Measurements from ENCODE around the gene BAIAP2.
"Not testable (repeated sequence)": the region's sequence is repeated elsewhere in the genome, so short reads cannot be mapped to it uniquely, and the experiment has no call there.

Gene BAIAP2

DNA sequence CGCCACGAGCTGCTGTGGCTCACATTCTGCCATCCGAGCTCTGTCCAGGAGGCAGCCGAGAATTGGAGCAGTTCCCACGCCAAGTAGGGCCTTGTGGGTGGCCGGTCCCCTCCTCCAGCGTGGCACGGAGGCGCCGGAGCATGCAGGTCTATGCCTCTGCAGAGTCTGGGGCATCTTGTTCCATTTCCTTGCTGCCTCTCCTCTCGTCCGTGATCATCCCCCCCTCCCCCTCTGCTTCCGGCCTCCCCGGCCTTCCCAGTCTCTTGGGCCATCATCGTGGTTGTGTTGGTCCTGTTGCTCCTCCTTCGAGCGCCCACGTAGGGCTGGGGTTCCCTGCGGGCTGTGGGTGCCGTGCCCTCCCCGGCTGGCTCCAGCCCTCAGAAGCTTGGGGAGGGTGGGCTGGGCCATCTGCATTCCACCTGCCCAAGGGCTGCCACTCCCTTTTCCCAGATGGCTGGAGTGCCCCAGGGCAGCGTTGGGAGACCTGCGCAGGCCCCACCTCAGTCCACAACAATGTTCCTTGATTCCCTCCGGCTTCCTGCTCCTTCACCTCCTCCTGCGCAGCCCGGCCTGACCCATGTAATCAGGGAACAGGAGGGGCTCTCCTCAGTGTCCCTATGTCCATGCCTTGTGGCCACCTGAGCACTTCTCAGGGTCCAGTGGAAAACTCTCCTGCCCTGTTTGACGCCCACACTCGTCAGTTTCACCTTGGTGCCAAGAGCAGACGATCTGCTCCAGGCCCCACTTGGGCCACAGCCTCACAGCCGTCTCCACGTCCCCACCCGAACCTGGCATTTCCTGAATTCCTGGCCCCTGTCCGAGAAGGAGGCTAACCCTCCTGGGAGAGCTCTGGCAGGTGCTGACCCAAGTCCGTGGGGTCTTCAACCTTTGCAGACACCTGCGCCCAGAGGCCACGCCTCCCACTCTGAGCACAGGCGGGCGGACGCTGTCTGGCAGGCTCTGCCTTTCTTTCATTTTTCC lies 37.1 kb downstream of the BAIAP2 start:
- no peak for DNase-seq

DNA sequence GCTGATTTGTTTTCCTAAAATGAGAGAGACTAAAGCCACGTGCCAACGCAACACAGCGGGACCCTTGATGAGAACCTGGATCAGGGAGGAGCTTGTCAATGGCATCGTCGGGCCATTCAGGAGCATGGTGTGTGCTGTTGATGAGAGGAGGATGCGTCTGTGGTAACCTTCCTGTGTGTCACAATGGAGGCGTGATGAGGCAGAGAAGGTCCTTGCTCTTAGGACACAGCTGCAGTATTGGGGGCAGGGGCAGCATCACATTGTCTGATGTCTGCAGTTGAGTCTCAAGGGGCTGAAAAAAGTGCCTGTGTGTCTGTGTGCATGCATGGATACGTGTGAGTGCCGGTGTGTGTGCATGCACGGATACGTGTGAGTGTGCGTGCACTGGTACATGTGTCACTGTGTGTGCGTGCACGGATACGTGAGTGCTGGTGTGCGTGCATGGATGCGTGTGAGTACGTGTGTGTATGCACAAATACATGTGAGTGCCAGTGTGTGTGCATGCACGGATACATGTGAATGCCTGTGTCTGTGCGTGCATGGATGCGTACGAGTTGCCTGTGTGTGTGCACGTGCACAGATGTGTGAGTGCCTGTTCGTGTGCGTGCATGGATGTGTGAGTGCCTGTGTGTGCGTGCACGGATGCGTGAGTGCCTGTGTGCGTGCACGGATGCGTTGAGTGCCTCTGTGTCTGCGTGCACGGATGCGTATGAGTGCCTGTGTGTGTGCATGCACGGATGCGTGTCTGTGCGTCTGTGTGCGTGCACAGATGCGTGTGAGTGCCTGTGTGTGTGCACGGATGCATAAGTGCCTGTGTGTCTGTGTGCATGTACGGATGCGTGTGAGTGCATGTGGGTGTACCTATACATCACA lies 39.3 kb downstream of the BAIAP2 start:
- no peak for DNase-seq

DNA sequence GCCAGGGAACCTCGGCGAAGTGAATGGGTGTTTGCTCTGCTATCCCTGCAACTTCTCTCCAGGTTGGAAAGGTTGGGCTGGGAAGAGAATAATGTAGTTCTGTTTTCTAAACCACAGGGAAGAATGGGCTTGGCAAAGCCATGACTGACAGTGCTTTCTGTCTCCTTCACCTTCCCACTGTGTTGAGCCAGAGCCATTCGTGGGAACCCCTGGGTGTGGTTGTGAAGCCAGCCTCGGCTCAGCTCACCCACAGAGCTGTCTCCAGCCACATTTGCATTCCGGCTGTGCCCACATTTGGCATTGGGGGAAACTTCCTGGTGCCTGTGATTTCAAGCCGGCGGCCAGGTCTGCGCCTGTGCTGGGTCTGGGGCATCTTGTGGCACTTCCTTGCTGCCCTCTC lies 39.9 kb downstream of the BAIAP2 start:
- DNase-seq, result no peak

DNA sequence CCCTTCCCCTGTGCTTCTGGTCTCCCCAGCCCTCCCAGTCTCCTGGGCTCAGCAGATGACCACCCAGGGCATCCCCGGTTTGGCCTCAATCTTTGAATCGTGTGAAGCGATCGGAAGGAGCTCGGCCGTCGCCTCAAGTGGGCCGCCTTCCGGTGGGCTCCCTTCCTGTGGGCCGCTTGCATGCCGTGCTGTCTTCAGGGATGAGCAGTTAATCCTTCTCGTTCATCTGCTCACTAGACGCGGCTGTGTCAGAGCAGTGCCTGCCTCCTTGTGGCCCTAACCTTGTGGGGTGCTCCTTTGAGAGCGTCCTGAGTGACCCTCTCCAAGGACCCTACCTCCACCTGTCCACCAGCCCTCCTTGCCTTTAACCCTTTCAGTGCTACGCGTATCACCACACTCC lies 40.4 kb downstream of the BAIAP2 start:
- DNase-seq, result no peak

DNA sequence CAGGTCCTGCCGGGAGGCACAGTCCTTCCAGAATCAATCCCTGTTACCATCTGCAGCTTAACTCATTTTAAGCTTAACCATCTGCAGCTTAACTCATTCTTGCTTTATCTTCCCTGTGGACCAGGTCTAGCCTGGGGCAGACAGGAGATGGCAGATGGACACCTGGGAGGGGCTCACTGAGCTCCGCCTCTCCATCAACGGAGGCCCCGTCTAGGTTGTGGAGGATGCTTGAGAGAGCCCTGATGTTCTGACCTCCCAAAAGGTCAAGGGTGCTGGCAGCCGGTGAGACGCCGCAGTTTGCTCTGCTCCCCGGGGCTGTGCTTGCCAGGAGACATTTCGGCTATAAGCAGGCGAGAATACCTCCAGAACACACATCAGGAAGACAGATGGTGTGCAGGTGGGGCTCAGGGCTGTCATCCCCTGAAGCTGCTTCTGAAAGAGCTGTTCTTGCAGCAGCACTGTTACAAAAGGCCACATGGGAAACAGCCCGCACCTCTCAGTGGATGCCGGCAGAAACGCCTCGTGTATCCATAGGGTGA lies 41.3 kb downstream of the BAIAP2 start:
- DNase-seq, result no peak

DNA sequence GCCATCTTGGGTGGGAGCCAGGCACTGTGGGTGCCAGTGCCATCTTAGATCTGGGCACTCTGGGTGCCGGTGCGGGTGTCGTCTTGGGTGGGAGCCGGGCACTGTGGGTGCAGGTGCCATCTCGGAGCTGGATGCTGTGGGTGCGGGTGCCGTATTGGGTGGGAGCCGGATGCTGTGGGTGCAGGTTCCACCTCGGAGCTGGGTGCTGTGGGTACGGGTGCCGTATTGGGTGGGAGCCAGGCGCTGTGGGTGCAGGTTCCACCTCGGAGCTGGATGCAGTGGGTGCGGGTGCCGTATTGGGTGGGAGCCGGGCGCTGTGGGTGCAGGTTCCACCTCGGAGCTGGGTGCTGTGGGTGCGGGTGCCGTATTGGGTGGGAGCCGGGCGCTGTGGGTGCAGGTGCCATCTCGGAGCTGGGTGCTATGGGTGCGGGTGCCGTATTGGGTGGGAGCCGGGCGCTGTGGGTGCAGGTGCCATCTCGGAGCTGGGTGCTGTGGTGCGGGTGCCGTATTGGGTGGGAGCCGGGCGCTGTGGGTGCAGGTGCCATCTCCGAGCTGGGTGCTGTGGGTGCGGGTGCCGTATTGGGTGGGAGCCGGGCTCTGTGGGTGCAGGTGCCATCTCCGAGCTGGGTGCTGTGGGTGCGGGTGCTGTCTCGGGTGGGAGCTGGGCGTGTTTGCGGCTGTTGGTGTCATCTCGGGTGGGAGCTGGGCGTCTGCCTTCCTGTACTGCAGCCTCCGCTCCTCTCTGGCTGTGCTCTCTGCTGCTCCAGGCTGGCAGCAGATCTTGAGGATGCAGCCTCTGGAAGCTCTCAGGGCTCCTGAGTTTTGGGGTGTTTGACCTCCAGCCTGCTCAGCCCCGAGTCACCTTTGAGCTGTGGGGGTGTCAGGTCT lies 43.3 kb downstream of the BAIAP2 start:
- DNase-seq, result not testable (repeated sequence)

DNA sequence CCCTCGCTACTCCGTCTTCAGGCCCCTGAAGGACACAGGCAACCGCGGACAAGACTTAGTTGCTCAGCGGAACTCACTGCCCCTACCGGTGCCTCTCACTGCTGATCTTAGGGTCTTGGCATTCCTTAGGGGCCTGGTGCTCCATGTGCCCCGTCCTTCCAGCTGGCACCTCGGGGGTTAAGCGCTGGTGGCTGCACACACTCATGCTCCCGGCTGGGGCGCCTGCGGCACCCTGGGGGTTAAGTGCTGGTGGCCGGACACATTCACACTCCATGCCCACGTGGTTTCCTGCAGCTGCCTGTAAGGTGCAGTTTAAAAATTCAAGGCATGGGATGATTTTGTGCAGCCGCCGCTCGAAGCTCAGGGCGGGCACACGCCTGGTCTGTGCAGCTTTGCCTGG lies 45.1 kb downstream of the BAIAP2 start:
- no peak for DNase-seq

DNA sequence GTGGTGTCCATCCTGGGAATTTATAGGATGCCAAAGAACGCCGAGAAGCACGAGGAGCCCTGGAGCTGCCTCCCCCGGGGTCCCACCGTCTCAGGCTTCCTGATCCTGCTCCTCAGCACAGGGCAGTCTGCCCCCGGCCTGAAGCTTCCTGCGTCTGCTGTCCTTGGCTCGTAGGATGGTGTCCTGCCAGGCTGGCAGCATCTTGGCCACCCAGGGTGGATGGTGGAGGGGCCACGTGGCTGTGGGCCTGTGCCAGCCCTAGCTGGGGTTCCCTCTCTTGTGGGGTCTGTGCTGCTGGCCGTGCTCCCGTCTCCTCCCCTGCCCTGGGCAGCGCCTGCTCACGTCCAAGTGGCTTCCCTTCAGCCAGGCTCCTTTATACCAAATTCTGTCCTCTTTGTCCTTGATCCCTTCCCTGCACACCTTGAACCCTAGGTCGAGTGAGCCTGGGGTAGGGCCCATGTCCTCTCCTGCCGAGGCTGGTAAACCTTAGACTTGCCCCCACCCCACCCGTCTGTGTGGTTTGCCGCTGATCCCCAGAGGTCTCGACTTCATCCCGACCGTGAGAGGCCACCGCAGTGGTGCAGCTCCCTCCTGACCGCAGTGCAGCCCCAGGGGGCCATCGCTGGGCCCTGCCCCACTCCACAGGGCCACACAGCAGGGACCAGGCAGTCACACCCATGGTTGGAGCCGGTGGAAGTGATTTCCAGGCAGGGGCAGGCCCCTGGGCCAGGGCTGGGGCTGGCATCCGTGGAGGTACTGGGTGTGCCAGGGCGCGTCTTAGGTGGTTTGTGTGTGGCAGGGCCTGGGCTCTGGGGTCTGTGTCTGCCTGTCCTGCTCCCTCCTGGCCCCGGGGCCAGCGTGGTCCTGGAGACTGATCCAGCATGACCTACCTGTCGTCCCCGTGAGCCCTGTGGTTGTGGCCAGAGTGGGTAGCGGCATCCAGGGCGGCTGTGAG lies 46.5 kb downstream of the BAIAP2 start:
- DNase-seq, result no peak

DNA sequence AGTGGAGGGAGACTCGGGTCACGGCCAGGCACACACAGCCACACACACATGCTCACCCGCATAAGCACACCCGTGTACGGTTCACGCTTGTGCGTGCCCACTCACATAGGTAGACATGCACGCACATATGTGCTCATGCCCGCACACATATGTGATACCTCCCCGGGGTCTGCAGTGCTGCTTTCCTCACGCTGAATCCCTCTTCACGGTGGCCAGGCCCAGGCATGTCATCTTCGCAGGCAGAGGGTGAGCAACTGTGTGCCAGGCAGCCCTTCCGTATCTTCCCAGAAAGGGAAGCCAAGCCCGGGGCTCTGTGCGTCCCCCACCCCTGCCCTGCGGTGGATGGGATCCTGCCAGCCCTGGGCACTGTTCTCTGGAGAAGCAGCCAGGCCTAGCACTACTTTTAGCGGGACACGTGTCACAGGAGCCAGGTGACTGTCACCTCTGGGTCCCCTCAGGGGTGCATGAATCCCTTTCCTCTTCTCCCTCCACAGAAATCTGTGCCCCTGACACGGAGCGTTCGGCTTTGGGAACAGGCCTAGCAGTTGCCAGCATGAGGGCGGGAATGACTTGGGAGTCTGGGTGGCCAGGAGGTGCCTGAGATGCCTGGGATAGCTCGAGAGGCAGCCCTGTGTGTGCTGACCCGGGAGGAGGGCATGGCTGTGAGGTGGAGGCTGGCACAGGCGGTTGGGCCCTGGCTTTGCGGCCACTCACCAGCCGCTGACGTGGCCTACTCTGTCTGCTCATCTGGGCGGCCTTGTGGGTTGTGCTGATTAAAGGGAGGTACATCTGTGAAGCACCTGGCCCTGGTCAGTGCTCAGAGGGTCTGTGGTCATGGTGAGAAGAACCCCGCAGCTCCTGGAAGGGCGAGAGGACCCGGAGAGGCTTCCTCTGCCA lies 47.5 kb downstream of the BAIAP2 start:
- DNase-seq, result no peak

DNA sequence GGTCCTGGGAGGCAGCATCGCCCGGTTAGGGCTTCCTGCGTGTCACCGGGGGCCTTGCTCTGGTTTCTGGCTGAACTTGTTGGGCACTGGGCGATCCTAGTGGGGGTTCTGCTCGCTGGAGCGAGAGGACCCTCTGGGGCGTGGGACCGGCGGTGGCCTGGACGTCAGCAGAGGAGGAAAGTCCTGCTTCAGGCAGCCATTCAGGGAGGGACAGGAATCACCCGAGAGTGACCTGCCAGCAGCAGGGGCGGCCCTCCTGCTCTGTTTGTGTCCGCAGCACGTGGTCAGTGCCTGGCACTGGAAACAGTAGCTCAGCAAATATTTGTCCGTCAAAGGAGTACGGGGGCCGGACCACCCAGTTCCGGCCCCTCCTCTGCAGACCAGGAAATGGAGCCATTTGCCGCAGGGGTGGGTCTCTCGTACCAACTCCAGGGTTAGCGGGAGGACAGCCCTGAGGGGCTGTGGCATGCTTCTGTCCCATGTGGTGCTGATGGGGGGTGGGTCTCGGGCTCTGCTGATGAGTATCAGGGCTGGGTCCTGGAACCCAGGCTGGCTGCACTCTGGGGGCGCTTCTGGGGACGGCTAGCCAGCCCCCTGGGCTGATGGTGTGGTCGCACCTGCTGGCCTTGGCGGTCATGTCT lies 48.3 kb downstream of the BAIAP2 start:
- DNase-seq, result no peak

DNA sequence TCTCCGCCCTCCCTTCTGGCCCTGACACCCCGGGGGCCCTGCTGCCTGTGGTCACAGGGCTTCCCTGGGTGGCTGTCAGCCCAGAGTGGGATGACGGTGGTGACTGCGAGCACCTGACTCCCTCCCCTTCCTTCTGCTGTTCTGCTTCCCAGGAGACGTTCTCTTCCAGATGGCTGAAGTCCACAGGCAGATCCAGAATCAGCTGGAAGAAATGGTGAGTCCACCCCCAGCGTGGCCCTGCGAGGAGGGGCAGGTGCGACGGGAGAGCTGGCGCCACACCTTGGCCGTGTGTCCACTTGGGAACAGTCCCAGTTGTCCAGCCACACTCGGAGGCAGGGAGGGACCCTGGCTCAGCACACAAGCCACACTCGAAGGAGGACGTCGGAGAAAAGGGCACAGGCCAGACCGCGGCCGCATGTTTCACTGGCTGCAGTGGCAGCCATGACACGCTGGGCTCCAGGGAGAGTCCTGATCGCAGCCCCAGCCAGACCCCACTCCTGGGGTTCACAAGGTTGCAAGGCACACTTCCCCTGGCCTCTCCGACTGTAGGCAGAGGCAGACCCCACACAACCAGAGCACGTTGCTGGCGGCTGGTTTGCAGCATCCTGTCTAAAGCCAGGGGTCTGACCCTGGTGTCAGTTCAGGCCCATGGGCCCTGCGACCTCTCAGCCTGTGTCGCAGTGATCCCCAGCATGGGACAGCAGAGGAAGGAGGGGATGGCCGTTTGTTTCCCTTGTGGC lies 49.9 kb downstream of the BAIAP2 start:
- DNase-seq, result no peak

DNA sequence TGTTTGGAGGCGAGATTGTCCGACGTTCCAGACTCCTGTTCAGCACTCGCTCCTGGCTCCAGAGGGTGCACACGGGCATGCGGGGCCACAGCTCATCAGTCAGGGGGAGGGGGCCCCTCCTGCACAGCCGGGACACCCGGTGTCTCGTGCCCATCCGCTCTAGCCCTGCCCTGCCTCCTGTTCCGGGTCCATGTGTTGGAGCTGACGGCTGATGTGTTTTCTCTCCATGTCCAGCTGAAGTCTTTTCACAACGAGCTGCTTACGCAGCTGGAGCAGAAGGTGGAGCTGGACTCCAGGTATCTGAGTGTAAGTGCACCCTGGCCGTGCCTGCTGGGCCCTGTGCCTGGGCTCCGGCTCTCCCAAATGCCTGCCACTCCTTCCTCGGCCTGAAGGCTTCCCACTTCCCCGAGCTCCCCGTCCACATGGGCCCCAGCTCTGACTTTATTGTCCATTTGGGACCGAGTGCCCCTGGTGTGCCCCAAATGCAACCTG lies 50.5 kb downstream of the BAIAP2 start:
- no peak for DNase-seq

DNA sequence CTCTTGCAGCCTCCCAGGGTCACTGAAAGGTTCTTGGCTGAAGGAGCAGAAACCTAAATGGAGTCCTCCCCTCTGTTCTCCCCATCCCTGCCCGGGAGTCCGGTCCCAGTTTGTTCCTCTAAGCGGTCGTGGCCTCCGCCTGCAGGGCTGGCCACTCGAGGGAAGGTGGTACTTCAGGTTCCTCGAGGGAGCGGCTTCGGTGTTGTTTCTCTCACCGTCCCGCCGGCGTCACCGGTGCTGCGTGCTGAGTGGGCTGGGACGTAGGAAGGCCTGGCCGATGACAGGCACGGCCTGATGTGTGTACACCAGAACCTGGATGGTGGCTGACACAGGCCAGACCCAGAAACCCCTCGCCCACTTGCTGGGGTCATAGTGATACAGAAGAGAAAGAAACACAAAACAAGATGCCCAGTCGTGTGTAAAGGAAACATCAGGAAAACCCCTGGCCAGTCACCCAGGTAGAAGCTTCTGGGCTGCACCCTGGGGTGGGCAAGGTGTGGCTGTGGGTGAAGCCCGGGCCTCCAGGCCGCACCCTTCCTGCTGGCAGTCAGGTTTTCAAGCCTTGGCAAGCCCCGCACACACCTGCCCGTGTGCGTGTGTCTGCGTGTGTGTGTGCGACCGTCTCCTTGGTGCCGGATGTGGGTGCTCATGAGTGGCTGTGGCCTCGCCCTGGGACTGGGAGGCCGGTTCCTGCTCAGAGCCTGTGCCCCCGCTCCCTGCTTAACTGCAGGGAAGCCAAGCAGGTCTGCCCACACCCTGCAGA lies 52.0 kb downstream of the BAIAP2 start:
- DNase-seq, result no peak

DNA sequence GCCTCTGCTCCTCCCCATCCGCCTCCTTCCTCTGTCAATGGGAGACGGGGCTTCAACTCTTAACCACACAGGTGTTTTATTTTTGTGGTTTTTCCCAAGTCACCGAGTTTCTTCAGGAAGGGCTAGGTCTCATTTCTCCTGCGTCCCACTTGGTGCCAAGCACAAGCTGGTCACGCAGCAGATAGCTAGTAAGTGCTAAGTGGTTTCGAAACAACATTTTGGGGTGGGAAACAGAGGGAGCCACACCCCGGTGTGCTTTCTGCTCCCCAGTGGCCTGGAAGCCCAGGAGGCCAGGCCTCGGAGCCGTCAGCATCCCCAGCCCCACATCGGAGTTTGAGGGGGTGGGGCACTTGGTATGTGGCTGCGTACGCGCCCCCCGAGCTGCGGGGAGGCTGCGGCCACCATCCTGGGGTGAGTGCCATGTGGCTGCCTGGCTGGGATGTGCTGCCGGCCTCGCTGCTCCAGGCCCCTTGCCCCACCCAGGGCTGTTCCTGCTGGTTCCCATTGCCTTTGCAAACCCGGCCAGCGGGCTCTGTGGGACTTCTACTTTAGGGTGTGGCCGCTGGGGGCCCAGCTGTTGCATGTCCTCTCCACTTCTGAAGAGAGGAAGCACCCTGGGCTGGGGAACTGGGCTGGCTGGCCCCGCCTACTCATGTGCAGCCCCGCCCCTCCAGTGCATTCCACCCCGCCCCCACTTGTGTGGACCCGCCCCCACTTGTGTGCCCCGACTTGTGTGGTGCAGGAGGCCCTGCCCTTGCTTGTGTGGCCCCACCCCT lies 55.6 kb downstream of the BAIAP2 start:
- peak; percentile 64 for DNase-seq

DNA sequence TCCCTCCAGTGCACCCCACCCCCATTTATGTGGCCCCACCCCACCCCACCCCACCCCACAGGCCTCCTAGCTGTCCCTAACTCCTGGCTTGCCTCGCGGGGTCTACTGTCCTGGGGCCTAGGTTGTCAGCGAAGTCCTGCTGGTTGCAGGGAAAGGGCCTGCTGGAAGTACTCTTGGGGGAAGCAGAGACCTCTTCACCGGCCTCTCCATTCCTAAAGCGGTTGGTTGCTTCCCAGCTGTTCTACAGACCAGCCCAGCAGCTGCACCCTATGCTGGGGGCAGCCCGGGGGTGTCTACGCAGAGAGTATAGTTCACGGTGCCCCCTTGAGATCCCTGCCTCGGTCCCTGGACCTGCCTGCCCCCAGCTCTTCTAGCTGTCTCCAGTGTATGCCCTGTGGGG lies 56.2 kb downstream of the BAIAP2 start:
- DNase-seq, result no peak

DNA sequence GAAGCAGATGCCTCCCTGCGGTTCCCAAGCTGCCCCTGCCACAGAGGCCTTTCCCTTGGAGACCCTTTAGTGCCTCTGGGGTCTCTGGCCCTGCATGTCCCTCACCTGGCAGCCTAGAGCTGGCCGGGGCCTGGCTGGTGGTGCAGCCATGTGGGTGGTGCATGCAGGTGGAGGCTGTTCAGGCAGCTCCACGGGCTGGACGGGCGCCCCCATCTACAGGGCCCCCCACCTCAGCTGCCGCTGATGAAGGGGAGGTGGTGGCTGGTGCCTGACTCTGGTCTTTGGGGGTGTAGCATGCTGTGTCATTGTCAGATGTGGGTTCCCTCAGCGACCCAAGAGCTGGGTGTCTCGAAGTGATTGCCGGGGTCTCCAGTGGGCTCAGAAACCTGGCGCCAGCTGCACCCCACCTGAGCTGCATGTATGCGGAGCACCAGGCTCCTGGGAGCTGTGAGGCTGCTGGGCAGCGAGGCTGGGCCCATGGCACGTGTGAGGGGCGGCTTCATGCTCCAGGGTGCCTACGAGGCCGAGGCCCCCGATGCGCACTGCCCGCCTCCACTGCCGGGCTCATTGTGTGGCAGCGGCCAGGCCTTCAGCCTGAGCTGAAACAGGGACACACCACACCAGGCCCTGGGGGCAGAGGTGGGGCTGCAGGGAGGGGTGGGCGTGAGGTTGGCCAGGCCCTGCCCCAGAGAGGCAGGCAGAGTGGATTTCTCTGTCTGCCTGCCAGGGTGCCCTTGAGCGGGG lies 57.0 kb downstream of the BAIAP2 start:
- no peak for DNase-seq
